Astrocyte of the spinal cord (primary cell): ENCODE data around the gene DYNLT4.
"Not testable (repeated sequence)": the region's sequence is repeated elsewhere in the genome, so short reads cannot be mapped to it uniquely, and the experiment has no call there.

Experiments used
- DNase-seq: peaks from one replicate; pipeline ENCODE4 v3.0.0; 2011; ENCODE audit warnings: low read depth, low spot score
- H3K4me3 ChIP-seq: 2 replicates; pipeline ENCODE4 v1.5.1; 2011; ENCODE audit warnings: low read depth, mild to moderate bottlenecking, low read length, moderate library complexity
- CTCF ChIP-seq: IDR thresholded peaks from 2 replicates; pipeline ENCODE4 v1.5.1; 2012; ENCODE audit warnings: low read depth, mild to moderate bottlenecking, low read length, inconsistent platforms
- in situ Hi-C: cut with HindIII; loops from 2 replicates; pipeline ENCODE4 v1.10.0; 2017; ENCODE audit warnings: low sequenced_read_pairs

DYNLT4 gene

GRCh38 chr1:44848456-44849181 lies 41.5 kb upstream of the DYNLT4 start:
- TF ChIP-seq CTCF = no peak
- in situ Hi-C loops = no loop called here
- DNase-seq = no peak
- H3K4me3 ChIP-seq = no peak overlapping the region

- DNase-seq = no peak
- TF ChIP-seq CTCF = no peak
- in situ Hi-C loops = no loop called here
- H3K4me3 ChIP-seq = no peak overlapping the region
Measured at GRCh38 chr1:44847845-44848244, 40.7 kb upstream of the DYNLT4 start.

DNA sequence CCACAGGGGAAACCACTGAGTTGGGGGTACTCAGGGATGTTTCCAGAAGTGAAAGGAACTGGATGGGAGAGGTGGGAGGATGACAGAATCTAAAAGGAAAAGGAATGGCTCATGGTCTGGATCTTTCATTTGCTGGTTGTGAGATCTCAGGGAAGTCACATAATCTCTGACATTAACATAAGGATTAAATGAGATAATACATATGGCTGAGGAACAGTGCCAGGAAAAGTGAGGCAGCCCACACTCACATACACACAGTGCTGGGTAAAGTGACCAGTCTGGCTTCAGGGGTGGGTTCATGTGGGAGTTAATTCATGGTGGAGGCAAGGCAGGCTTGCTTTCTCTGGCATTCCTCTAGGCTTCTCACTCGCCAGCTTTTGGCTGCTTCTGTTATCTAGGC lies 39.8 kb upstream of the DYNLT4 start:
- no peak for TF ChIP-seq CTCF
- H3K4me3 ChIP-seq = no peak overlapping the region
- in situ Hi-C loops = no loop called here
- no peak for DNase-seq

- peak; percentile 73 for DNase-seq
- H3K4me3 ChIP-seq = peak within 1 kb of the TSS; percentile 51
- no peak for TF ChIP-seq CTCF
- in situ Hi-C loops = no loop called here
Measured at GRCh38 chr1:44842862-44843655, 35.9 kb upstream of the DYNLT4 start, which contains the start of gene PTCH2. Gene PTCH2, minus strand, starts transcription at chr1:44843253. Its CDS starts 321 bp downstream, at chr1:44842932.

DNA sequence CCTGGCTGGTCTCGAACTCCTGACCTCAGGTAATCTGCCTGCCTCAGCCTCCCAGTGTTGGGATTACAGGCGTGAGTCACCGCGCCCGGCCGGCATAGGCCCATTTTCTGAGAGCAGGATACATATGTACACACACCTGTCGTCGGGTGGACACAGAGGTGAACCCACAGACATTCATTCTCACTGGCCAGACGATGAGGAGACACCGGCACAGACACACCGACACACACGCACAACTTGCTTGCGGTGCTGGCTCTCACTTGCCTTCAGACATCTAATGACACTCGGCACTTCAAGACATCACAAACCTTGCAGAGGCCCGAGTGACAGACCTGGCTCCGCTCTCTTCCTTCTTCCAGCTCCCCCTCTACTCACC lies 35.3 kb upstream of the DYNLT4 start:
- no peak for DNase-seq
- in situ Hi-C loops = no loop called here
- TF ChIP-seq CTCF = no peak
- H3K4me3 ChIP-seq = peak overlapping the region; percentile 51

DNA sequence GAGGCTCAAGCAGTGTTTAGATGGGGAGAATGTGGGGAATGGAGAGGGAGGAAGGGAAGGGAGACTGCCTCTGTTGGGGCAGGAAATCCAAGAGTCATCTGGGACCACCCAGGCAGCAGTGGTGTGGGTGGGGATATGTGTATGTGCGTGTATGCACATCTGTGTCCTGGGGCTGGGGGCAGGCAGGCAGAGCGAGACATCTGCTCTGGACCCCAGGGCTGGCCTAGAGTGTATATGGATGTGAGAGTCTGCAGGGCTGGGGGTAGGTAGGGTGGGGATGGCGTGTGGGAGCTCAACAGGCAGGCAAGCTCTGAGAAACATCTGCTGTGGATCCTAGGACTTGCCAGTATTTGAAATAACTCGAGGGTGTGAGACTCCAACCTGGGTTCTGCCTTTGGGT lies 32.4 kb upstream of the DYNLT4 start:
- DNase-seq = no peak
- H3K4me3 ChIP-seq = no peak overlapping the region
- in situ Hi-C loops = no loop called here
- TF ChIP-seq CTCF = no peak

- H3K4me3 ChIP-seq, DNase-seq, in situ Hi-C loops: not testable (repeated sequence)
Measured at GRCh38 chr1:44838294-44838693, 31.1 kb upstream of the DYNLT4 start.
